Measurements from ENCODE around the gene S100A5. TPM values are rescaled to one million over a fixed set of nuclear protein-coding genes. Genes with fewer than 3 reads are reported as not detected.
A peak's percentile ranks its signal among the peaks of the same experiment; 100 is the strongest.

The S100A5 gene
- total RNA-seq, 1 donor from 2014 or later: not detected

DNA sequence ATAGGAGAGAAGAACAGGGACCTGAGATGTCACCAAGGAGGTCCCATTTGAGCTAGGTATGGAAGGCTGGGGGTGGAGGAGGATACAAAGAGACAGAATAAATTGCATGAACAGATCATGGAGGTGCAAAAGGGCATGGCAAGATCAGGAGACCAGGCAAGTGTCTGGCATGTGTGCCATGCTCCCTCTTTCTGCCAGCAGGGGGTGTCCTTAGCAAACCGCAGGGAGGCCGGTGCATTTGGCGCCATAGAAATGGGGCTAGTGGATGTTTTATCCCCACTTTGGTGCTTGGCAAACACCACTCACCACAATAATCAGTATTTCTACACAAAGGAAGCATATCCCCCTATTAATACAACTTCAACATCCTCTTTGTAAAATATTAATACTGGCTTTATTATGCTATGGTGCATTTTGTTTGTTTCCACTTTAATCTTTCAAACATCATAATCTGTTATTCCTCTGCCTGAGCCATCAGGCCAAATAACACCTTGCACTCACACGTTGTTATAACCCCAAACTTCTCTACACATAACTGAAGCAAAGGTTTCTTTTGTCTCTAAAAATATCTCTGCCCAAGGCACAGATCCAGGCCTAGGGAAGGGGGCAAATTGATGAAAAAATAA, 30.9 kb downstream of the S100A5 start:
- Mint-ChIP-seq H3K27ac (no peak overlapping the region), H3K36me3 (ENCODE audit: insufficient read depth) (no peaks in the 10 kb centered on the region), H3K4me1 (ENCODE audit: low read depth) (peaks cover 12% of the 10 kb centered on the region), H3K9me3 (ENCODE audit: low read depth) (no peaks in the 10 kb centered on the region), H3K4me3 (ENCODE audit: low read depth) (no peak overlapping the region), H3K27me3 (peaks cover 3% of the 10 kb centered on the region)
- TF ChIP-seq, protein P1, sequence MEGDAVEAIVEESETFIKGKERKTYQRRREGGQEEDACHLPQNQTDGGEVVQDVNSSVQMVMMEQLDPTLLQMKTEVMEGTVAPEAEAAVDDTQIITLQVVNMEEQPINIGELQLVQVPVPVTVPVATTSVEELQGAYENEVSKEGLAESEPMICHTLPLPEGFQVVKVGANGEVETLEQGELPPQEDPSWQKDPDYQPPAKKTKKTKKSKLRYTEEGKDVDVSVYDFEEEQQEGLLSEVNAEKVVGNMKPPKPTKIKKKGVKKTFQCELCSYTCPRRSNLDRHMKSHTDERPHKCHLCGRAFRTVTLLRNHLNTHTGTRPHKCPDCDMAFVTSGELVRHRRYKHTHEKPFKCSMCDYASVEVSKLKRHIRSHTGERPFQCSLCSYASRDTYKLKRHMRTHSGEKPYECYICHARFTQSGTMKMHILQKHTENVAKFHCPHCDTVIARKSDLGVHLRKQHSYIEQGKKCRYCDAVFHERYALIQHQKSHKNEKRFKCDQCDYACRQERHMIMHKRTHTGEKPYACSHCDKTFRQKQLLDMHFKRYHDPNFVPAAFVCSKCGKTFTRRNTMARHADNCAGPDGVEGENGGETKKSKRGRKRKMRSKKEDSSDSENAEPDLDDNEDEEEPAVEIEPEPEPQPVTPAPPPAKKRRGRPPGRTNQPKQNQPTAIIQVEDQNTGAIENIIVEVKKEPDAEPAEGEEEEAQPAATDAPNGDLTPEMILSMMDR (IDR thresholded peaks at IDR 0.05; ENCODE audit: unreplicated experiment): peak; percentile 70
- peak; percentile 44 for DNase-seq (ENCODE audit: low spot score, unreplicated experiment)

DNA sequence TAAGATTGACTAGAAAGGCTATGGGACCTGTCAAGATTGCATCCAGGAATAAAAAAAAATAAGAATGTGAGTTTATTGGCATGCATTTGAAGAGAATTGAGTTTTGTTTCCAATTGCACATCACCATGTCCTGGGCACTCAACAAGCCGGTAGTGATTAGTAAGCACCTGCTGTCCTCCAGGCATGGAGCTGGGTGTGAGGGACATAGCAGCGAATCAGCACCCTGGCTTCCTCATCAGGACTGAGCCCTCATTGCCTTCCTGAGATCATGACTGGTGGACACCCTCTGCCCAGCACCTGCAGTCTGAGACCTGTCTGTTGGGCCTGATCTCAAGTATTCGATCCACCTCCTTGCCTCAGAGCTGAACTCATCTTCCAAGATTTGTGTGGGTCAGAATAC, 31.7 kb downstream of the S100A5 start:
- Mint-ChIP-seq H3K4me1 (ENCODE audit: low read depth) (peaks cover 12% of the 10 kb centered on the region), H3K4me3 (ENCODE audit: low read depth) (no peak overlapping the region), H3K9me3 (ENCODE audit: low read depth) (no peaks in the 10 kb centered on the region), H3K36me3 (ENCODE audit: insufficient read depth) (no peaks in the 10 kb centered on the region), H3K27me3 (peaks cover 3% of the 10 kb centered on the region), H3K27ac (no peak overlapping the region)
- TF ChIP-seq, protein P1 (IDR thresholded peaks at IDR 0.05; ENCODE audit: unreplicated experiment): no peak
- no peak for DNase-seq (ENCODE audit: low spot score, unreplicated experiment)

DNA sequence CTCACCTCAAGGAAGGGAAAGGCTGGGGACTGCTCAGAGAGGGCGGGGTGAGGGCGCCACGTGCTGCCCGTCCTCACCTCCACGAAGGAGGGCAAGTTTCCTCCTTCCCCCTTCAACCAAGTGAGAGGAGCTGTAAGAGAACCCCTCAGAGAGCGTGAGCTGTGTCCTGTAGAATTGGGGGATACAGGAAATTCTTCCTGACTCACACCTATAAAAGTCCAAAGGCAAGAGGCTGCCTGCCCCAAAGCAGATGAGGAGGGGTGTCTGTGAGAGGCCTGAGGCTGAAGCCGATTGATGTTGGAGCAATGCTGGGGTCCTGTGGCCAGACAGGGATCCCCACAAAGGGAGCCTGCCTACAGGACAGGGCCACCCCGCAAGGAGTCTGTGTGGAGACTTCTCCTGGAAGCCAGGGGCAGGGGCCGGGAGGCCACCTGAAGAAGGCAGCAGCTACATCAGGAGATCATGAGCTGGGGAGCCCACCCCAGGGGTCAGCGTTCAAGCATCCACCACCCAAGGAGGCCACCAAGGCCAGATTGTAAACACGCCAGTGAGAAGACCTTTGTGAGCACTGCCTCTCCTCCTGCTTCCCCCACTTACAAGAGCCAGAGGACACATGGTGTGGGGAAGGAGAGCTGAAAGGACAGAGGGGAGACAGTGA, 32.7 kb downstream of the S100A5 start:
- Mint-ChIP-seq H3K36me3 (ENCODE audit: insufficient read depth) (no peaks in the 10 kb centered on the region), H3K4me1 (ENCODE audit: low read depth) (peaks cover 12% of the 10 kb centered on the region), H3K27ac (no peak overlapping the region), H3K4me3 (ENCODE audit: low read depth) (no peak overlapping the region), H3K27me3 (peaks cover 3% of the 10 kb centered on the region), H3K9me3 (ENCODE audit: low read depth) (no peaks in the 10 kb centered on the region)
- no peak for DNase-seq (ENCODE audit: low spot score, unreplicated experiment)
- TF ChIP-seq, protein P1 (IDR thresholded peaks at IDR 0.05; ENCODE audit: unreplicated experiment): no peak

DNA sequence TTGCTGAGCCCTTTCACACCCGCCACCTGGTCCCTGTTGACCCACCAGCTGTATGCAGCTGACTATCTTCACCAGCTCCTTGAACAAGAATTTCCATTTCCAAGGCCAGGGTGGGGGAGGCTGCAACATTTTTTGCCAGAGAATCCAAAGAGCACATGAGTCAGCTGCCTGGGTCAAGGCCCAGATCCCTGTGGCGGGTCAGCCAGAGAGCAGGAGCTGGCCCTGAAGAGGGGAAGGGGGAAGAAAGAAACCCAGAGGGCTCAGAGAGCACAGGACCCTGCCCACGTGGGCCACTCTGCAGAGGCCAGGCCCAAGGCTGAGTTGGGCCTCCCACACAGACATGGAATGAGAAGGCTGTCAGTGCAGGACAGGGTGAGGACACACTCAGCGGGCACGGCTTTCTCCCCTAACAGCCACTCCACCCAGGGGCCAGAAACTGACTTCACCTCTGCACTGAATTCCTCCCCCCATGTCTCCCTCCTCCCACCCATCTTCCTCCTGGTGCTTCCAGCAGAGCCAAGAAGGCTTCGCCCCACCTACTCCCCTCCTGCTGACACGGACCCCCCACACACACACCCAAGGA, 33.8 kb downstream of the S100A5 start:
- TF ChIP-seq, protein P1 (IDR thresholded peaks at IDR 0.05; ENCODE audit: unreplicated experiment): no peak
- Mint-ChIP-seq H3K36me3 (ENCODE audit: insufficient read depth) (no peaks in the 10 kb centered on the region), H3K4me3 (ENCODE audit: low read depth) (no peak overlapping the region), H3K27ac (no peak overlapping the region), H3K27me3 (peaks cover 3% of the 10 kb centered on the region), H3K4me1 (ENCODE audit: low read depth) (peaks cover 5% of the 10 kb centered on the region), H3K9me3 (ENCODE audit: low read depth) (no peaks in the 10 kb centered on the region)
- no peak for DNase-seq (ENCODE audit: low spot score, unreplicated experiment)

DNA sequence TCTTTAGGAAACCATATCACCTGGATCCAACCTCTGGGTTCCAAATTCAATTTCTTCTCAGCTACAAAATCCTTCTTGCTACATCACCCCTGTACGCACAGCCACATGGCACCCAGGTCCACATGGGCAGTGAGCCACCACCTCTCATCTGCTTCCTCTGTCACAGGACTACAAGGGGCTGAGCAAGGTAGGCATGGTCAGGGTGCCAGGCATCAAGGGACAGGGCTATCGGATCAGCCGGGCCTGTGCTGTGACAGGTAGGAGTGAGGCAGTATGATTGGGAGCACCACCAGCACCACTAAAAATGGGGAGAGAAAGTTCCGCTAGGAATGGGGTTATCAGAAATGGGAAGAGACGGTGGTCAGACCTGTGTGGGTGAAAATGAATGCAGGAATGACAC, 34.3 kb downstream of the S100A5 start:
- no peak overlapping the region for H3K4me3 Mint-ChIP-seq (ENCODE audit: low read depth)
- H3K4me1 Mint-ChIP-seq (ENCODE audit: low read depth): peaks cover 2% of the 10 kb centered on the region
- no peaks in the 10 kb centered on the region for H3K9me3 Mint-ChIP-seq (ENCODE audit: low read depth)
- no peak for DNase-seq (ENCODE audit: low spot score, unreplicated experiment)
- H3K27me3 Mint-ChIP-seq: peaks cover 3% of the 10 kb centered on the region
- no peaks in the 10 kb centered on the region for H3K36me3 Mint-ChIP-seq (ENCODE audit: insufficient read depth)
- TF ChIP-seq, protein P1 (IDR thresholded peaks at IDR 0.05; ENCODE audit: unreplicated experiment): no peak
- no peak overlapping the region for H3K27ac Mint-ChIP-seq

All from progenitor cell of endocrine pancreas (in vitro differentiated cells).